Calu3 (cell line): ENCODE measurements around the gene ACOXL. TPM values are rescaled to one million over a fixed set of nuclear protein-coding genes. Genes with fewer than 3 reads are reported as not detected.

Source experiments
- BruUV-seq: library from RNA; stranded (reverse); fragments of 400-500 nt; replicated peaks from 2 replicates; lab custom pipeline; 2021; lab: Mats Ljungman, UMichigan
- CTCF ChIA-PET: fragments of 300-600 bp; sonication (Branson Sonifier 250); formaldehyde crosslinking; loops from one replicate; lab custom pipeline; 2022; ENCODE audit warnings: antibody characterized with exemption; lab: Charles Lee
- DNase-seq: peaks from one replicate; pipeline ENCODE4 v3.0.0; 2022
- H3K27ac Mint-ChIP-seq: one replicate; pipeline ENCODE4 v1.8.0; 2022; ENCODE audit warnings: mixed read lengths; ENCODE audit not compliant: unreplicated experiment
- H3K27me3 Mint-ChIP-seq: one replicate; pipeline ENCODE4 v1.8.0; 2022; ENCODE audit warnings: mixed read lengths; ENCODE audit not compliant: unreplicated experiment
- H3K36me3 Mint-ChIP-seq: one replicate; pipeline ENCODE4 v1.8.0; 2022; ENCODE audit warnings: mild to moderate bottlenecking, moderate library complexity, mixed read lengths; ENCODE audit not compliant: insufficient read depth, unreplicated experiment
- H3K4me1 Mint-ChIP-seq: one replicate; pipeline ENCODE4 v1.8.0; 2022; ENCODE audit warnings: mild to moderate bottlenecking, low read depth, mixed read lengths; ENCODE audit not compliant: unreplicated experiment
- H3K4me3 Mint-ChIP-seq: one replicate; pipeline ENCODE4 v1.8.0; 2022; ENCODE audit warnings: mild to moderate bottlenecking, low read depth, moderate library complexity, mixed read lengths; ENCODE audit not compliant: unreplicated experiment
- H3K9me3 Mint-ChIP-seq: one replicate; pipeline ENCODE4 v1.8.0; 2022; ENCODE audit warnings: low read depth, mixed read lengths; ENCODE audit not compliant: unreplicated experiment
- CTCF ChIP-seq: fragments of 200-600 bp; IDR thresholded peaks from one replicate; pipeline ENCODE4 v1.8.0; 2022; ENCODE audit warnings: antibody characterized with exemption; ENCODE audit not compliant: unreplicated experiment
- intact Hi-C: fragments of 100-400 bp; cut with micrococcal nuclease; formaldehyde crosslinking; loops from one replicate; pipeline ENCODE4 v1.10.0; 2022; ENCODE audit not compliant: unreplicated experiment
- total RNA-seq: library from RNA; stranded (reverse); gene quantifications from 2 replicates; pipeline ENCODE4 v1.2.3, GENCODE V29; 2022

Gene ACOXL
- total RNA-seq, 1 experiment from 2014 or later, result 2.7 TPM

DNA sequence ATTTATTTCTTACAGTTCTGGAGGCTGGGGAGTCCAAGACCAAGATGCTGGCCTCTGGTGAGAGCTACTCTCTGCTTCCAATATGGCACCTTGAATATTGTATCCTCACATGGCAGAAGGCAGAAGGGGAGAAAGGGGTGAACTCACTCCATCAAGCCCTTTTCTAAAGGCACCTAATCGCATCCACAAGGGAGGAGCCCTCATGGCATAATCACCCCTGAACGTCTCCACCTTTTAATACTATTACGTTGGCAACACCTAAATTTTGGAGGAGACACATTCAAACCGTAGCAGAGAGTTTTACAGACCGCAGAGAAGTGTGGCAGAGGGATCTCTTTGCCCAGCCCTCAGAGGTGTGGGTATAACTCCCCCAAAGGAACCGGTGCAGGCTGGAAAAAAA, 245.8 kb downstream of the ACOXL start:
- no peak for TF ChIP-seq CTCF
- Mint-ChIP-seq H3K9me3 (no peaks in the 10 kb centered on the region), H3K4me3 (no peak overlapping the region), H3K27me3 (no peaks in the 10 kb centered on the region), H3K36me3 (no peaks in the 10 kb centered on the region), H3K27ac (no peak overlapping the region), H3K4me1 (no peaks in the 10 kb centered on the region)
- no peak for DNase-seq
- no TSS peak for BruUV-seq
- CTCF ChIA-PET, result no interaction called here
- intact Hi-C loops, result no loop called here

- no peaks in the 10 kb centered on the region for H3K36me3 Mint-ChIP-seq
- BruUV-seq, result no TSS peak
- no peak overlapping the region for H3K27ac Mint-ChIP-seq
- intact Hi-C loops, result no loop called here
- no peaks in the 10 kb centered on the region for H3K27me3 Mint-ChIP-seq
- H3K4me3 Mint-ChIP-seq, result no peak overlapping the region
- H3K9me3 Mint-ChIP-seq, result no peaks in the 10 kb centered on the region
- CTCF ChIA-PET, result no interaction called here
- H3K4me1 Mint-ChIP-seq, result no peaks in the 10 kb centered on the region
- DNase-seq, result no peak
- TF ChIP-seq CTCF, result no peak
These were observed 246.5 kb downstream of the ACOXL start for GRCh38 chr2:110978756-110979470.

DNA sequence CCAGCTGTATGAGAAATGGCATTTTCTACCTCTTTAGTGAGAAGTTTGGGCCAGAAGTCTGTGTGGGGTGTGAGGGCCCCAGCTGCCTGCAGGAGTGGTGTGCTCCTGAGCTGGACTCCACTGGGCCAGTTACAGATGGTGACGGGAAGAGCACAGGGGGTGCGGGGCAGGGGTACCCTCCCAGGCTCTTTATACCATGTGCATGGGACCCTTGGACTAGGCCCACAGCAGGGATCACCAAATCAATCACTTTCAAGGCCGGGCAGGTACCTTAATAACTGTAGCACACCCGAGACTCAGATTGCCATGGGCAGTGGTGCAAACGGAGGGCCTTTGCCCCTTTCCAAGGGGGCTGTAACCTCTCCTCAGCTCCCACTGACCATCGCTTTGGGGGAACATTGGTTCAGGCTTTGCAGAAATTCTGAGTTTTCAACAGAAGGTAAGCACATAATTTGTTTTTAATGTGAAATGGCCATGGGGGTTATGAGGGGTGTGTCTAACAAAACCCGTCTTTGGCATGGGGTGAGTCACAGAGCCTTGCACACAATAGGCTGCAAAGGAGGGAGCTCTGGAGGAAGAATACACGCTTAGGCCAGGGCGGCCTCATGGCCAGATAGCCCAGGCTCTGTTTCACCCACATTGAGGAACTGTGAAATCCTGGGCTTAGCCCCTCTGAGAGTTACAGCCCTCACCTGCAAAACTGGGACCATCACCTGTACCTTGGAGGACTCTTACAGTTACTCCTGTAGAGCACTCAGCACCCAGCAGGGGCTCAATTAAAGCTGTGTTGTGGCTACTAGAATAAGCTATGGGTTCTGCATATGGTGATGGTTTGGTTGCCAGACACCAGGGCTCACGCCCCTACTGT, 247.3 kb downstream of the ACOXL start:
- no peaks in the 10 kb centered on the region for H3K36me3 Mint-ChIP-seq
- H3K4me3 Mint-ChIP-seq, result no peak overlapping the region
- no TSS peak for BruUV-seq
- H3K27ac Mint-ChIP-seq, result no peak overlapping the region
- H3K27me3 Mint-ChIP-seq, result no peaks in the 10 kb centered on the region
- H3K9me3 Mint-ChIP-seq, result no peaks in the 10 kb centered on the region
- CTCF ChIA-PET, result no interaction called here
- intact Hi-C loops, result no loop called here
- no peak for TF ChIP-seq CTCF
- DNase-seq, result no peak
- no peaks in the 10 kb centered on the region for H3K4me1 Mint-ChIP-seq

DNA sequence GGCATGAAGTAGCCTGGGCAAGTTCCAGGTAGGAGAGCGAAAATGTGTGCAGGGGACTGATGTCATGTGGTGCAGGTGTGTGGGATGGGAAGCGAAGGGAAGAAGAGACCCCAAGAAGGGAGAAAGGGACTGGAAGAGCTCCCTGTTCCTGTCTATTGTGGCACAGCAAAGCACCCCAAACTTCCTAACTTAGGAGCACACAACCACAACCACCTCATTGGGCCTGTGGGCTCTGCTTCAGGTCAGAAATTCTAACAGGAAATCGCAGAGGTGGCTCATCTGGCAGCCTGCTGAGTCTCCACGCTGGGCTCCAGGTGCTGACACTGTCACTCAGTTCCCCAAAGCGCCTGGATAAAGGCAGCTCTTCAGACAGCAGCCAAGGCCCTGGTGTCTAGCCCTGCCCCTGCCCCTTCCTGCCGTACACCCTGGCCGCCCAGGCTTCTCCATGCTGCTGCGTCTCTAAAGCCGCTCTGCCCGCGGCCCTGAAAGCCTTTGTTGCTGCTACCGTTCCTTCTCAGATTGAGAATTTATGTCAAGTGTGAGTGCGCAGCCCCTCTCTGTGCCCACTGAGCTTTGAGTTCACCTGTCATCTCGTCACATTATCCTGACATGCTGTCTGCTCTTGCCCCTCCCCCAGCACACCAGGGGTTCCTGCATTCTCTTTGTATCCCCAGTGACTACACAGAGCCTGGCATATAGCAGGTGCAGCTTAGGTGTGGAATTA, 248.1 kb downstream of the ACOXL start:
- no peak for TF ChIP-seq CTCF
- Mint-ChIP-seq H3K9me3 (no peaks in the 10 kb centered on the region), H3K27ac (no peak overlapping the region), H3K4me1 (no peaks in the 10 kb centered on the region), H3K4me3 (no peak overlapping the region), H3K36me3 (no peaks in the 10 kb centered on the region), H3K27me3 (no peaks in the 10 kb centered on the region)
- intact Hi-C loops, result no loop called here
- BruUV-seq, result no TSS peak
- DNase-seq, result no peak
- CTCF ChIA-PET, result no interaction called here
